HG02938 (cell line): ENCODE results near the gene CFL1.

Experiments used
- ATAC-seq: cut with Tn5 transposase; IDR thresholded peaks from one replicate; pipeline ENCODE4 v1.9.1; 2021; ENCODE audit warnings: mild to moderate bottlenecking, moderate library complexity; ENCODE audit not compliant: unreplicated experiment

CFL1 gene

GRCh38 chr11:65809496-65809895 lies 48.5 kb downstream of the CFL1 start:
- no peak for ATAC-seq

- ATAC-seq: no peak
Observed at GRCh38 chr11:65808744-65809341, 49.1 kb downstream of the CFL1 start.

- no peak for ATAC-seq
Observed at GRCh38 chr11:65806979-65807378, 51.0 kb downstream of the CFL1 start.
